HCT116 (cell line): ENCODE measurements around the gene FMN2. TPM values are rescaled to one million over a fixed set of nuclear protein-coding genes. Genes with fewer than 3 reads are reported as not detected.

Experiments
- ATAC-seq: fragments of 200-7000 bp; cut with Tn5 transposase; 2 replicates; pipeline ENCODE4 v1.9.1; 2020; ENCODE audit warnings: mild to moderate bottlenecking, moderate library complexity
- BruUV-seq: library from RNA; stranded (reverse); fragments of 400-500 nt; replicated peaks from 2 replicates; lab custom pipeline; 2021; lab: Mats Ljungman, UMichigan
- CTCF ChIA-PET: fragments of 300-600 bp; sonication (Branson Sonifier 250); formaldehyde crosslinking; loops from one replicate; lab custom pipeline; 2021; ENCODE audit warnings: antibody characterized with exemption; lab: Charles Lee
- POLR2A ChIA-PET: fragments of 300-600, 350-600 bp; sonication (Branson Sonifier 250); formaldehyde crosslinking; loops from one replicate; lab custom pipeline; 2021; ENCODE audit warnings: antibody characterized with exemption; lab: Charles Lee
- RAD21 ChIA-PET, 2 experiments: fragments of 300-600 bp; sonication (Branson Sonifier 250); formaldehyde crosslinking; loops; one replicate each; lab custom pipeline; 2023; ENCODE audit warnings: low total read pairs in 2 of 2; ENCODE audit not compliant: uncharacterized antibody in 2 of 2, unreplicated experiment in 2 of 2, low non-redundant PET in 1 of 2; lab: Charles Lee
- DNase-seq: peaks from one replicate; pipeline ENCODE4 v3.0.0-alpha.2; 2010; ENCODE audit warnings: low read depth, low spot score
- H2AFZ ChIP-seq: fragments of 200-600 bp; shearing (Covaris generic), sonication (generic); 2 replicates; pipeline ENCODE4 v1.6.1; 2017; ENCODE audit warnings: low read depth, mixed run types, mixed read lengths, antibody characterized with exemption, low read length; ENCODE audit not compliant: poor library complexity, severe bottlenecking
- H3K27ac ChIP-seq: 2 replicates; pipeline ENCODE4 v1.5.1; 2012; ENCODE audit warnings: low read depth, low read length
- H3K27me3 ChIP-seq: fragments of 200-600 bp; sonication (generic); 2 replicates; pipeline ENCODE4 v1.6.1; 2016; ENCODE audit warnings: mixed run types, low read length, mixed read lengths; ENCODE audit not compliant: insufficient read depth
- H3K36me3 ChIP-seq, 2 experiments: fragments of 200-500 bp in 1 of 2; fragments of 200-600 bp in 1 of 2; sonication (Bioruptor generic) in 1 of 2; sonication (generic) in 1 of 2; 2 replicates each; pipeline versions ENCODE4 v1.5.1 to v1.6.1; 2014 to 2016; ENCODE audit warnings: low read length in 2 of 2, inconsistent platforms in 1 of 2, mixed read lengths in 1 of 2, mixed run types in 1 of 2; ENCODE audit not compliant: insufficient read depth in 2 of 2, control insufficient read depth in 1 of 2
- H3K4me1 ChIP-seq, 2 experiments: fragments of 200-600 bp in 1 of 2; sonication (generic) in 1 of 2; 2 replicates each; pipeline versions ENCODE4 v1.5.1 to v1.6.1; 2012 to 2017; ENCODE audit warnings: low read length in 2 of 2, inconsistent platforms in 1 of 2, mild to moderate bottlenecking in 1 of 2, mixed read lengths in 1 of 2, mixed run types in 1 of 2, moderate library complexity in 1 of 2; ENCODE audit not compliant: insufficient read depth in 2 of 2, control insufficient read depth in 1 of 2
- H3K4me2 ChIP-seq: fragments of 200-600 bp; sonication (generic); 2 replicates; pipeline ENCODE4 v1.6.1; 2017; ENCODE audit warnings: mixed run types, low read length, mixed read lengths
- H3K4me3 ChIP-seq, 2 experiments: fragments of 200-600 bp in 1 of 2; sonication (generic) in 1 of 2; replicated peaks in 1 of 2; 2 replicates each; pipeline ENCODE4 v1.5.1; 2011 to 2016; ENCODE audit warnings: low read length in 2 of 2, control low read depth in 1 of 2, low read depth in 1 of 2, mild to moderate bottlenecking in 1 of 2, mixed read lengths in 1 of 2, mixed run types in 1 of 2
- H3K79me2 ChIP-seq: fragments of 200-600 bp; sonication (generic); 2 replicates; pipeline ENCODE4 v1.6.1; 2017; ENCODE audit warnings: mild to moderate bottlenecking, mixed run types, low read length, moderate library complexity, mixed read lengths; ENCODE audit not compliant: insufficient read depth
- H3K9ac ChIP-seq: fragments of 200-600 bp; sonication (generic); 2 replicates; pipeline ENCODE4 v1.6.1; 2016; ENCODE audit warnings: low read length, mixed read lengths
- H3K9me2 ChIP-seq: fragments of 200-600 bp; sonication (generic), shearing (Covaris generic); 2 replicates; pipeline ENCODE4 v1.6.1; 2017; ENCODE audit warnings: mixed run types, mild to moderate bottlenecking, moderate library complexity; ENCODE audit not compliant: insufficient read depth
- H3K9me3 ChIP-seq, 2 experiments: fragments of 200-500 bp in 1 of 2; fragments of 200-600 bp in 1 of 2; sonication (Bioruptor generic) in 1 of 2; sonication (generic) in 1 of 2; 2 replicates each; pipeline ENCODE4 v1.6.1; 2014 to 2017; ENCODE audit warnings: low read length in 2 of 2, mixed read lengths in 2 of 2, inconsistent platforms in 1 of 2, low read depth in 1 of 2, mild to moderate bottlenecking in 1 of 2, mixed run types in 1 of 2, moderate library complexity in 1 of 2; ENCODE audit not compliant: control insufficient read depth in 1 of 2, insufficient read depth in 1 of 2
- H4K20me1 ChIP-seq: fragments of 200-600 bp; sonication (generic), shearing (Covaris generic); 2 replicates; pipeline ENCODE4 v1.6.1; 2017; ENCODE audit warnings: mixed run types, mild to moderate bottlenecking, moderate library complexity; ENCODE audit not compliant: insufficient read depth
- CEBPB ChIP-seq: IDR thresholded peaks from 2 replicates; pipeline ENCODE4 v1.6.1; 2012; ENCODE audit warnings: low read depth
- EGR1 ChIP-seq: IDR thresholded peaks from 2 replicates; pipeline ENCODE4 v1.6.1; 2012; ENCODE audit warnings: low read depth
- ELF1 ChIP-seq: IDR thresholded peaks from 2 replicates; pipeline ENCODE4 v1.6.1; 2012; ENCODE audit warnings: low read depth, borderline replicate concordance
- EZH2 ChIP-seq: fragments of 200-600 bp; sonication (generic); IDR thresholded peaks from 2 replicates; pipeline ENCODE4 v1.6.1; 2017; ENCODE audit warnings: antibody characterized with exemption, mixed run types
- FOSL1 ChIP-seq: IDR thresholded peaks from 2 replicates; pipeline ENCODE4 v1.6.1; 2012; ENCODE audit warnings: low read depth
- POLR2A ChIP-seq: IDR thresholded peaks from 2 replicates; pipeline ENCODE4 v1.7.0; 2011; ENCODE audit warnings: borderline replicate concordance; ENCODE audit not compliant: insufficient read depth, insufficient read length; ENCODE audit errors: extremely low read depth
- RAD21 ChIP-seq: IDR thresholded peaks from 2 replicates; pipeline ENCODE4 v1.6.1; 2012; ENCODE audit warnings: low read depth, mild to moderate bottlenecking
- SIN3A ChIP-seq: IDR thresholded peaks from 2 replicates; pipeline ENCODE4 v1.6.1; 2012; ENCODE audit warnings: low read depth
- SP1 ChIP-seq: IDR thresholded peaks from 2 replicates; pipeline ENCODE4 v1.6.1; 2012; ENCODE audit warnings: low read depth
- SRF ChIP-seq: IDR thresholded peaks from 2 replicates; pipeline ENCODE4 v1.6.1; 2012; ENCODE audit warnings: low read depth
- ZFX ChIP-seq: fragments of 450-650 bp; IDR thresholded peaks from 2 replicates; pipeline ENCODE4 v1.6.1; 2017
- ZNF274 ChIP-seq: fragments of 200-500 bp; sonication (Bioruptor generic); IDR thresholded peaks from 2 replicates; pipeline ENCODE4 v1.6.1; 2014; ENCODE audit warnings: mild to moderate bottlenecking, low read depth, low read length, inconsistent platforms
- intact Hi-C: fragments of 100-400 bp; cut with micrococcal nuclease; formaldehyde crosslinking; loops from 2 replicates; pipeline ENCODE4 v1.10.0; 2022
- total RNA-seq: library from RNA; stranded (reverse); gene quantifications from one replicate; pipeline ENCODE4 v1.2.1, GENCODE V29; 2021; ENCODE audit not compliant: unreplicated experiment
- TF ChIP-seq, protein P1 (sequence below): IDR thresholded peaks from 2 replicates; pipeline ENCODE4 v1.6.1; 2012; ENCODE audit warnings: low read depth
- TF ChIP-seq, protein P2 (sequence below): IDR thresholded peaks from 2 replicates; pipeline ENCODE4 v1.6.1; 2012
- TF ChIP-seq, protein P3 (sequence below): IDR thresholded peaks from 2 replicates; pipeline ENCODE4 v1.6.1; 2012

The FMN2 gene
- total RNA-seq, 1 experiment from 2014 or later: not detected

DNA sequence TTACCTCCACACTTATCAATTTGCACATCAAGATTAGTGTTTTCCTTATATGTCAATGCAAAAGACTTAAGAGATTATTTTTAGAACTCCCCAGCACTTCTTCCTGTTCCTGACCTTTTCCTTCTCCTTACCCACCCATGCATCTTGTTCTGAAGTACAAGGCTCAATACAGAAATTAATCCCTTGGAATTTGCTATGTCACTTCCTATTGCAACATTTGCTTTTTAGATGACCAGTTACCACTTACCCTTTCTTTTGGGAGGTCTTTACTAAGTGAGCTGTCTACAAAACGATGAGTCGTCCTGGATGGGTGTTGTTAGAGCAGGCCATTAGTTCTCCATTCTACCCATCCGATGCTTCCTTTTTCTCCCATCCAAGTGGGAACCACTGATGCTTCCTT, 221.2 kb downstream of the FMN2 start (continued):
- TF ChIP-seq, protein P1, sequence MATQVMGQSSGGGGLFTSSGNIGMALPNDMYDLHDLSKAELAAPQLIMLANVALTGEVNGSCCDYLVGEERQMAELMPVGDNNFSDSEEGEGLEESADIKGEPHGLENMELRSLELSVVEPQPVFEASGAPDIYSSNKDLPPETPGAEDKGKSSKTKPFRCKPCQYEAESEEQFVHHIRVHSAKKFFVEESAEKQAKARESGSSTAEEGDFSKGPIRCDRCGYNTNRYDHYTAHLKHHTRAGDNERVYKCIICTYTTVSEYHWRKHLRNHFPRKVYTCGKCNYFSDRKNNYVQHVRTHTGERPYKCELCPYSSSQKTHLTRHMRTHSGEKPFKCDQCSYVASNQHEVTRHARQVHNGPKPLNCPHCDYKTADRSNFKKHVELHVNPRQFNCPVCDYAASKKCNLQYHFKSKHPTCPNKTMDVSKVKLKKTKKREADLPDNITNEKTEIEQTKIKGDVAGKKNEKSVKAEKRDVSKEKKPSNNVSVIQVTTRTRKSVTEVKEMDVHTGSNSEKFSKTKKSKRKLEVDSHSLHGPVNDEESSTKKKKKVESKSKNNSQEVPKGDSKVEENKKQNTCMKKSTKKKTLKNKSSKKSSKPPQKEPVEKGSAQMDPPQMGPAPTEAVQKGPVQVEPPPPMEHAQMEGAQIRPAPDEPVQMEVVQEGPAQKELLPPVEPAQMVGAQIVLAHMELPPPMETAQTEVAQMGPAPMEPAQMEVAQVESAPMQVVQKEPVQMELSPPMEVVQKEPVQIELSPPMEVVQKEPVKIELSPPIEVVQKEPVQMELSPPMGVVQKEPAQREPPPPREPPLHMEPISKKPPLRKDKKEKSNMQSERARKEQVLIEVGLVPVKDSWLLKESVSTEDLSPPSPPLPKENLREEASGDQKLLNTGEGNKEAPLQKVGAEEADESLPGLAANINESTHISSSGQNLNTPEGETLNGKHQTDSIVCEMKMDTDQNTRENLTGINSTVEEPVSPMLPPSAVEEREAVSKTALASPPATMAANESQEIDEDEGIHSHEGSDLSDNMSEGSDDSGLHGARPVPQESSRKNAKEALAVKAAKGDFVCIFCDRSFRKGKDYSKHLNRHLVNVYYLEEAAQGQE: no peak
- TF ChIP-seq EGR1: no peak
- TF ChIP-seq CEBPB: no peak
- TF ChIP-seq ZFX: no peak
- TF ChIP-seq, all 23 proteins: peak for 0

DNA sequence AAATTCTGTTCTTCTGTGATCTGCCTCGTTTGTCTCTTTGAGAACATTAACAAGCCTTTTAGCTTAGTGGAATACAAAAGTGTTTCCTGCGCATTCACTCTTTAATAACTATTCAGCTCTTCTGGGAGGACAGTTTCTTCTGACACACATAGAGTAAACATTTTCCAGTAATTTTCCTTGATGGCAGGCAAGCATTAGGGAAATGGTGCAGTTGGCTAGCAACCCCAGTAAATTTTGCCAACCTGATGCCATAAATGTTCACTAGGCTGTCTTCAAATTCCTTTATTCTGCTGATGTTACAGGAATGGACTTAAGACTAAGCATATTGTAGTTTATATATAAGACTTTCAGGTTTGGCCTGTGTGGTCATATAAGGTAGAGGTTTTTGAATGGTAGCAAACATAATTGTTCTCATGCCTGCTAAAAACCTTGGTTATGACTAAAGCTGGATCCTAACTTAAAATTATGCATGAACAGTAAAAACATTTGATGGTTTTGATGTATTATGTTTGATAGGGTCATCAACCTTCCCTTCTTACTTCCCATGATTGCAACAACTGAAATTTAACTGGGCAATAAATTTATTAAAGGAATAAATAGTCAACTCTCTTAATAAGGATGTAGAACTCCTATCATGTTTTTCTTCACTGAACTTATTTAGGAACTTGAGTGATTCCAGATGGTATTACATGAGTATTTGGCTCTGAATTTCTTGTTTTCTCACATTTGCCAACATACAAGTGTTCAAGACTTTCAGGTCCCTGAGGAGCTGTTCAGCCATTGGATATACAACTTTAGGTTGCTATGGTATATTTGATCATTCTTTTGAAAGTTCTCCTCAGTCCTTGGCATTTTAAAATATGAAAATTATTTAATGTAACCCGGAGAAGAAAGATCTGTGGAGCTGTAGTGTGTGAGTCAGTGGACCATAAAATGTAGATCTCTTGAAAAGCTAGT, 223.4 kb downstream of the FMN2 start:
- Histone ChIP-seq H4K20me1 (no peaks in the 10 kb centered on the region), H3K36me3 (no peaks in the 10 kb centered on the region), H3K4me1 (no peaks in the 10 kb centered on the region), H3K9ac (no peak overlapping the region), H2AFZ (no peak overlapping the region), H3K9me3 (peaks cover 6 to 18% of the 10 kb centered on the region in 2 experiments; a peak in 3 of 4 replicates), H3K27me3 (no peaks in the 10 kb centered on the region), H3K79me2 (no peaks in the 10 kb centered on the region), H3K9me2 (no peaks in the 10 kb centered on the region), H3K4me2 (no peak overlapping the region), H3K27ac (no peak overlapping the region), H3K4me3 (no peak overlapping the region)
- ATAC-seq (no peak), DNase-seq (no peak)
- intact Hi-C loops: no loop called here
- ChIA-PET RAD21 (no interaction called here), CTCF (no interaction called here), POLR2A (no interaction called here)
- no TSS peak for BruUV-seq
- TF ChIP-seq, protein P2, sequence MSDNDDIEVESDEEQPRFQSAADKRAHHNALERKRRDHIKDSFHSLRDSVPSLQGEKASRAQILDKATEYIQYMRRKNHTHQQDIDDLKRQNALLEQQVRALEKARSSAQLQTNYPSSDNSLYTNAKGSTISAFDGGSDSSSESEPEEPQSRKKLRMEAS: no peak
- TF ChIP-seq ZFX (no peak), ELF1 (no peak), SIN3A (no peak), POLR2A (no peak), ZNF274 (no peak), EZH2 (no peak), FOSL1 (no peak), CEBPB (no peak), RAD21 (no peak), SP1 (no peak), SRF (no peak)
- TF ChIP-seq, protein P3, sequence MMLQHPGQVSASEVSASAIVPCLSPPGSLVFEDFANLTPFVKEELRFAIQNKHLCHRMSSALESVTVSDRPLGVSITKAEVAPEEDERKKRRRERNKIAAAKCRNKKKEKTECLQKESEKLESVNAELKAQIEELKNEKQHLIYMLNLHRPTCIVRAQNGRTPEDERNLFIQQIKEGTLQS: no peak
- TF ChIP-seq, protein P1: no peak
